ENCODE results near the gene MEGF6.

Gene MEGF6

GRCh38 chr1:3645666-3646355 lies 34.5 kb upstream of the MEGF6 start:
- DNase-seq (ENCODE audit: low read depth in 3 of 3), result no peak

- DNase-seq (ENCODE audit: low read depth in 3 of 3), result no peak
Observed at GRCh38 chr1:3645247-3645646, 33.9 kb upstream of the MEGF6 start.

- DNase-seq (ENCODE audit: low read depth in 3 of 3), result no peak
Observed at GRCh38 chr1:3644273-3644672, 33.0 kb upstream of the MEGF6 start.

- DNase-seq (ENCODE audit: low read depth in 3 of 3), result no peak
Observed at GRCh38 chr1:3642919-3643675, 31.8 kb upstream of the MEGF6 start.

GRCh38 chr1:3641816-3642215 lies 30.5 kb upstream of the MEGF6 start:
- no peak for DNase-seq (ENCODE audit: low read depth in 3 of 3)

GRCh38 chr1:3641046-3641760 lies 29.9 kb upstream of the MEGF6 start:
- DNase-seq (ENCODE audit: low read depth in 3 of 3), result no peak

- DNase-seq (ENCODE audit: low read depth in 3 of 3), result no peak
Observed at GRCh38 chr1:3640121-3640837, 29.0 kb upstream of the MEGF6 start.

GRCh38 chr1:3639397-3639911 lies 28.1 kb upstream of the MEGF6 start:
- DNase-seq (ENCODE audit: low read depth in 3 of 3), result no peak

GRCh38 chr1:3638676-3639075 lies 27.4 kb upstream of the MEGF6 start:
- DNase-seq (ENCODE audit: low read depth in 3 of 3), result no peak

- DNase-seq (ENCODE audit: low read depth in 3 of 3), result no peak
Observed at GRCh38 chr1:3638027-3638426, 26.7 kb upstream of the MEGF6 start.

GRCh38 chr1:3636531-3636930 lies 25.2 kb upstream of the MEGF6 start:
- no peak for DNase-seq (ENCODE audit: low read depth in 3 of 3)

- no peak for DNase-seq (ENCODE audit: low read depth in 3 of 3)
Observed at GRCh38 chr1:3636080-3636479, 24.8 kb upstream of the MEGF6 start.

- DNase-seq (ENCODE audit: low read depth in 3 of 3), result no peak
Observed at GRCh38 chr1:3634059-3634800, 22.9 kb upstream of the MEGF6 start.

- DNase-seq (ENCODE audit: low read depth in 3 of 3), result no peak
Observed at GRCh38 chr1:3633344-3634058, 22.2 kb upstream of the MEGF6 start.

- DNase-seq (ENCODE audit: low read depth in 3 of 3), result no peak
Observed at GRCh38 chr1:3632716-3633343, 21.5 kb upstream of the MEGF6 start.

GRCh38 chr1:3632298-3632697 lies 21.0 kb upstream of the MEGF6 start:
- no peak for DNase-seq (ENCODE audit: low read depth in 3 of 3)

GRCh38 chr1:3631320-3632260 lies 20.3 kb upstream of the MEGF6 start:
- no peak for DNase-seq (ENCODE audit: low read depth in 3 of 3)

GRCh38 chr1:3630914-3631313 lies 19.6 kb upstream of the MEGF6 start:
- DNase-seq (ENCODE audit: low read depth in 3 of 3), result no peak

- no peak for DNase-seq (ENCODE audit: low read depth in 3 of 3)
Observed at GRCh38 chr1:3630161-3630611, 18.9 kb upstream of the MEGF6 start.

Data from stimulated activated CD4-positive, alpha-beta T cell treated with anti-CD3 and anti-CD28 coated beads, TNF-alpha, amount 100 ng/mL, for 4 hours (primary cell).